Measurements from ENCODE around the gene UBE2L6. TPM values are rescaled to one million over a fixed set of nuclear protein-coding genes. Genes with fewer than 3 reads are reported as not detected.
"Not testable (repeated sequence)": the region's sequence is repeated elsewhere in the genome, so short reads cannot be mapped to it uniquely, and the experiment has no call there.

The UBE2L6 gene
- total RNA-seq, 1 experiment from 2014 or later = 38.8 TPM

DNA sequence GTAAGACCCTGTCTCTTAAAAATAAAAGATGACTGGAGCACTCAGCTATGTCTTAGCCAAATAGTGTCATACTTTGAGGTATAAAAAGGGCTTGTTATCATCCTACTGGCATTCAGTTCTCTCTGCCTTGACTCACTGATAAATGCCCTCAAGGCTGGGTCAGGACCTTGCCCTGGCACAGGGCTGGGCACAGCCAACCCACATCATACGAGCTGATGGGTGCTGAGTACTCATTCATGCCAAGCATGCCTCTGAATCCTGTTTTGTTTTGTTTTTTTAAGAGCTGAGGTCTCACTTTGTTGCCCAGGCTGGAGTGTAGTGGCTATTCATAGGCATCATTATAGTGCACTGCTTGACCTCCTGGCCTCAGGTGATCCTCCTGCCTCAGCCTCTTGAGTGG, 28.1 kb downstream of the UBE2L6 start (continued):
- TF ChIP-seq, protein P1, sequence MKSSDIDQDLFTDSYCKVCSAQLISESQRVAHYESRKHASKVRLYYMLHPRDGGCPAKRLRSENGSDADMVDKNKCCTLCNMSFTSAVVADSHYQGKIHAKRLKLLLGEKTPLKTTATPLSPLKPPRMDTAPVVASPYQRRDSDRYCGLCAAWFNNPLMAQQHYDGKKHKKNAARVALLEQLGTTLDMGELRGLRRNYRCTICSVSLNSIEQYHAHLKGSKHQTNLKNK (CRISPR knock-in tag; IDR thresholded peaks at IDR 0.05) = no peak
- TF ChIP-seq, protein P2, sequence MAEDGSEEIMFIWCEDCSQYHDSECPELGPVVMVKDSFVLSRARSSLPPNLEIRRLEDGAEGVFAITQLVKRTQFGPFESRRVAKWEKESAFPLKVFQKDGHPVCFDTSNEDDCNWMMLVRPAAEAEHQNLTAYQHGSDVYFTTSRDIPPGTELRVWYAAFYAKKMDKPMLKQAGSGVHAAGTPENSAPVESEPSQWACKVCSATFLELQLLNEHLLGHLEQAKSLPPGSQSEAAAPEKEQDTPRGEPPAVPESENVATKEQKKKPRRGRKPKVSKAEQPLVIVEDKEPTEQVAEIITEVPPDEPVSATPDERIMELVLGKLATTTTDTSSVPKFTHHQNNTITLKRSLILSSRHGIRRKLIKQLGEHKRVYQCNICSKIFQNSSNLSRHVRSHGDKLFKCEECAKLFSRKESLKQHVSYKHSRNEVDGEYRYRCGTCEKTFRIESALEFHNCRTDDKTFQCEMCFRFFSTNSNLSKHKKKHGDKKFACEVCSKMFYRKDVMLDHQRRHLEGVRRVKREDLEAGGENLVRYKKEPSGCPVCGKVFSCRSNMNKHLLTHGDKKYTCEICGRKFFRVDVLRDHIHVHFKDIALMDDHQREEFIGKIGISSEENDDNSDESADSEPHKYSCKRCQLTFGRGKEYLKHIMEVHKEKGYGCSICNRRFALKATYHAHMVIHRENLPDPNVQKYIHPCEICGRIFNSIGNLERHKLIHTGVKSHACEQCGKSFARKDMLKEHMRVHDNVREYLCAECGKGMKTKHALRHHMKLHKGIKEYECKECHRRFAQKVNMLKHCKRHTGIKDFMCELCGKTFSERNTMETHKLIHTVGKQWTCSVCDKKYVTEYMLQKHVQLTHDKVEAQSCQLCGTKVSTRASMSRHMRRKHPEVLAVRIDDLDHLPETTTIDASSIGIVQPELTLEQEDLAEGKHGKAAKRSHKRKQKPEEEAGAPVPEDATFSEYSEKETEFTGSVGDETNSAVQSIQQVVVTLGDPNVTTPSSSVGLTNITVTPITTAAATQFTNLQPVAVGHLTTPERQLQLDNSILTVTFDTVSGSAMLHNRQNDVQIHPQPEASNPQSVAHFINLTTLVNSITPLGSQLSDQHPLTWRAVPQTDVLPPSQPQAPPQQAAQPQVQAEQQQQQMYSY (CRISPR knock-in tag; IDR thresholded peaks at IDR 0.05) = no peak
- TF ChIP-seq ZNF671 (CRISPR knock-in tag; IDR thresholded peaks at IDR 0.05) = no peak

DNA sequence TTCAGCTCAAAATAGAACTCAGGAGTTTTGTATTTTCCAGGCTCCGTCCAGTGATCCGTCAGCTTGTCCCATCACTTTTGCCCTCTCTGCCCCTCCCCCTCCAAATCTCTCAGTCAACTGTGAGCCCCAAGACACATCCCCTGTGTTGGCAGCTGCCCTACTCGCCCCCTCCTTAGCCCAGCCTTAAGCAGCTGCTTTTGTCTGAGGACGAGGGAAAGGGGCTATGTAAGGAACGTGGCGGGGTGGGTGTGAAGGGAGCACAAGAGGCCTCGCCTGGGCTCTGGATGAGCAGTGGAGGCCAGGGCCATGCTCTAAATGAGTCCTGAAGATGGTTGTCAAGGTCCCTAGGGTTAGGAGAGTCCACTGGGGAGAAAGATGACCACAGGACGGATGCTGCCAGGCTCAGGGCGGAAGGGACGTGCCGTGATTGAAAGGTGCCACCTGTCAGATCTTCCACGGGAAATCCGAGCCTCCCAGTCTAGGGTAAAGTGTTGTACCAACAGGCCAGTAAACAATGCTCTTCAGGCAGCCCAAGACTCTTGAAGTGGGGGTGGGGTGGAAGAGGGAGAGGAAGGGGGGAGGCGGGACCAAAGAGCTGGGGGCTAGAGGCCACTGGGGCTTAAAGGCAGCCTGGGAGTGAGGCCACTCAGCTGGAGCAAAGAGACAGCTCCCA, 30.4 kb downstream of the UBE2L6 start, which contains the start of gene SMTNL1:
Gene SMTNL1 (plus strand): TSS at position 649 of the 673 bp plus-strand sequence. CDS start 5,048 bp downstream, outside the sequence.
- Mint-ChIP-seq H3K9me3 (no peaks in the 10 kb centered on the region), H3K36me3 (no peaks in the 10 kb centered on the region), H3K4me3 (no peak within 1 kb of the TSS), H3K27ac (peak within 1 kb of the TSS; percentile 60), H3K4me1 (peaks cover 15% of the 10 kb centered on the region), H3K27me3 (ENCODE audit: low read depth) (peaks cover 12% of the 10 kb centered on the region)
- POLR2A ChIA-PET = no interaction called here
- CTCF ChIA-PET = interaction anchor here (0.7 to 3.2 kb wide), 4 partner anchors 43 to 108 kb away, joined by 3 to 14 read pairs (median 4); no protein-coding TSS in a partner anchor
- TF ChIP-seq GRHL2 (CRISPR knock-in tag; IDR thresholded peaks at IDR 0.05; ENCODE audit: insufficient replicate concordance, severe bottlenecking) = no peak
- ATAC-seq (peak; percentile 68), DNase-seq (ENCODE audit: low spot score) (no peak)

DNA sequence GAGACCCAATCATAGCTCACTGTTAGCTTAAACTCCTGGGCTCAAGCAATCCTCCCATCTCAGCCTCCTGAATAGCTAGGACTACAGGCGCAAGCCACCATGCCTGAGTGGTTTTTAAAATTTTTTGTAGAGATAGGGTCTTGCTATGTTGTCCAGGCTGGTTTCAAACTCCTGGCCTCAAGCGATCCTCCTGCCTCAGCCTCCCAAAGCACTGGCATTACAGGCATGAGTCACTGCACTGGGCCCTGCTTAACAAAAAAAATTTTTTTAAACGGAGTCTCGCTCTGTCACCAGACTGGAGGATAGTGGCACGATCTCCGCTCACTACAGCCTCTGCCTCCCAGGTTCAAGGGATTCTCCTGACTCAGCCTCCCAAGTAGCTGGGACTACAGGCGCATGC, 33.0 kb downstream of the UBE2L6 start:
- 0 out of 2 replicates have a peak, but pooled peaks have one; percentile 21 for TF ChIP-seq ZNF121 (CRISPR knock-in tag; IDR thresholded peaks at IDR 0.05)
- Mint-ChIP-seq H3K4me1 (peaks cover 26% of the 10 kb centered on the region), H3K27me3 (ENCODE audit: low read depth) (peaks cover 12% of the 10 kb centered on the region)
- ATAC-seq; H3K4me3 Mint-ChIP-seq; H3K27ac Mint-ChIP-seq; DNase-seq (ENCODE audit: low spot score); H3K9me3 Mint-ChIP-seq; H3K36me3 Mint-ChIP-seq: not testable (repeated sequence)
- ChIA-PET POLR2A (interaction anchor here (0.7 kb wide), 1 partner anchor 32 kb away, joined by 3 read pairs; no protein-coding TSS in a partner anchor), CTCF (interaction anchor here (0.6 to 2.0 kb wide), 5 partner anchors 41 to 189 kb away, joined by 4 to 9 read pairs (median 5); no protein-coding TSS in a partner anchor)

DNA sequence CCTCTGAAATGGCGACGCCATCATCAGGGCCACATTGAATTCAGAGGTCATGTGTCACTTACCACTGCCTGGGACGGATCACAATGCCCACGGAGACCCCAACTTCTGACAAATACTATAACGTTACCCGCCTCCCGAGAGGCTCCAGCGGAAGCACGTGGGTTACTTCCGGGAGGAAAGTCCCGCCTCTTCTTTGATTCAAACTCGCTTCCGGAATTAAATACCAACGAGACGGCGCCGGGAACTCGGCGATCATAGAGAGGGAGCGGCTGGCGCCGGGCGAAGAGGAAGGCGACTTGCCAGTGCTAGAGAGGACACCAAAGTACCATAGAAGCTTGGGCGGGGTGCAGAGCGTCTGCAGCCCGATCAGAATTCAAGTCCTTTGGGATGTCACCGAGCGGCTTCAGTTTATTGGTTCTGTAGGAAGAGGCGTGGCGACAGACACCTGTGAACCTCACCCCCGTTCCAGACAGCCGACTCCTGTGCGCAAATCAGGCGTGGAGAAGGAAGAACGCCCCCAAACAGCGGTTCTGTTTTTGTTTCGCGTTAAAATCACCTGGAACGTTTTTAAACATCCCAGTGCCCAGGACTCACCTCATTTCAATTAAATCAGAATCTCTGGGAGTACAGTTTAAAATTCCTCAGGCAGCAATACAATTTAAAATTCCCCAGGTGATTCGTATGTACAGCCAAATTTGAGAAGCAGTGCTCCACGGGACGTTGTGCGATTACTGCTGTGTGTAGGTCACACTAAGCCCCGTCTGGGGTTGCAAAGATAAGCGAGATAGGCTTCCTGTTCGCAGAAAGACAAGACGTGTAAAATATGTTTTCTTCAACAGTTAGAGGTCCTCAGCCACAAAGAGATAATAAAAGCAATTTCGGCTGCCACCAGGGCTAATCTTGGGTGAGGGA, 36.6 kb downstream of the UBE2L6 start, which contains the start of gene TIMM10:
Gene TIMM10 (minus strand): TSS at position 159 of the 912 bp plus-strand sequence. CDS start 565 bp downstream, outside the sequence.
- Mint-ChIP-seq H3K27me3 (ENCODE audit: low read depth) (peaks cover 9% of the 10 kb centered on the region), H3K4me3 (peak within 1 kb of the TSS; percentile 96), H3K36me3 (peaks cover 8% of the 10 kb centered on the region), H3K9me3 (no peaks in the 10 kb centered on the region), H3K4me1 (peaks cover 18% of the 10 kb centered on the region), H3K27ac (peak within 1 kb of the TSS; percentile 98)
- ATAC-seq (peak; percentile 98), DNase-seq (ENCODE audit: low spot score) (peak; percentile 94)
- ChIA-PET CTCF (interaction anchor here (1.0 to 6.8 kb wide), 9 partner anchors 13 to 191 kb away, joined by 3 to 260 read pairs (median 4); partner anchors contain the start of gene SLC43A1), POLR2A (interaction anchor here (0.6 to 1.8 kb wide), 5 partner anchors 37 to 290 kb away, joined by 3 to 6 read pairs (median 4); no protein-coding TSS in a partner anchor)
- TF ChIP-seq KAT7 (CRISPR knock-in tag; IDR thresholded peaks at IDR 0.05; ENCODE audit: borderline replicate concordance) = 0 out of 2 replicates have a peak, but pooled peaks have one; percentile 10
- TF ChIP-seq ETV6 (CRISPR knock-in tag; IDR thresholded peaks at IDR 0.05) = peak; percentile 45; the same call in 1 of the 2 replicates
- TF ChIP-seq, protein P3, sequence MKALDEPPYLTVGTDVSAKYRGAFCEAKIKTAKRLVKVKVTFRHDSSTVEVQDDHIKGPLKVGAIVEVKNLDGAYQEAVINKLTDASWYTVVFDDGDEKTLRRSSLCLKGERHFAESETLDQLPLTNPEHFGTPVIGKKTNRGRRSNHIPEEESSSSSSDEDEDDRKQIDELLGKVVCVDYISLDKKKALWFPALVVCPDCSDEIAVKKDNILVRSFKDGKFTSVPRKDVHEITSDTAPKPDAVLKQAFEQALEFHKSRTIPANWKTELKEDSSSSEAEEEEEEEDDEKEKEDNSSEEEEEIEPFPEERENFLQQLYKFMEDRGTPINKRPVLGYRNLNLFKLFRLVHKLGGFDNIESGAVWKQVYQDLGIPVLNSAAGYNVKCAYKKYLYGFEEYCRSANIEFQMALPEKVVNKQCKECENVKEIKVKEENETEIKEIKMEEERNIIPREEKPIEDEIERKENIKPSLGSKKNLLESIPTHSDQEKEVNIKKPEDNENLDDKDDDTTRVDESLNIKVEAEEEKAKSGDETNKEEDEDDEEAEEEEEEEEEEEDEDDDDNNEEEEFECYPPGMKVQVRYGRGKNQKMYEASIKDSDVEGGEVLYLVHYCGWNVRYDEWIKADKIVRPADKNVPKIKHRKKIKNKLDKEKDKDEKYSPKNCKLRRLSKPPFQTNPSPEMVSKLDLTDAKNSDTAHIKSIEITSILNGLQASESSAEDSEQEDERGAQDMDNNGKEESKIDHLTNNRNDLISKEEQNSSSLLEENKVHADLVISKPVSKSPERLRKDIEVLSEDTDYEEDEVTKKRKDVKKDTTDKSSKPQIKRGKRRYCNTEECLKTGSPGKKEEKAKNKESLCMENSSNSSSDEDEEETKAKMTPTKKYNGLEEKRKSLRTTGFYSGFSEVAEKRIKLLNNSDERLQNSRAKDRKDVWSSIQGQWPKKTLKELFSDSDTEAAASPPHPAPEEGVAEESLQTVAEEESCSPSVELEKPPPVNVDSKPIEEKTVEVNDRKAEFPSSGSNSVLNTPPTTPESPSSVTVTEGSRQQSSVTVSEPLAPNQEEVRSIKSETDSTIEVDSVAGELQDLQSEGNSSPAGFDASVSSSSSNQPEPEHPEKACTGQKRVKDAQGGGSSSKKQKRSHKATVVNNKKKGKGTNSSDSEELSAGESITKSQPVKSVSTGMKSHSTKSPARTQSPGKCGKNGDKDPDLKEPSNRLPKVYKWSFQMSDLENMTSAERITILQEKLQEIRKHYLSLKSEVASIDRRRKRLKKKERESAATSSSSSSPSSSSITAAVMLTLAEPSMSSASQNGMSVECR (CRISPR knock-in tag; IDR thresholded peaks at IDR 0.05; ENCODE audit: borderline replicate concordance) = peak; percentile 65; the same call in 1 of the 2 replicates
- TF ChIP-seq MYBL2 (CRISPR knock-in tag; IDR thresholded peaks at IDR 0.05) = peak; percentile 94
- TF ChIP-seq, protein P4, sequence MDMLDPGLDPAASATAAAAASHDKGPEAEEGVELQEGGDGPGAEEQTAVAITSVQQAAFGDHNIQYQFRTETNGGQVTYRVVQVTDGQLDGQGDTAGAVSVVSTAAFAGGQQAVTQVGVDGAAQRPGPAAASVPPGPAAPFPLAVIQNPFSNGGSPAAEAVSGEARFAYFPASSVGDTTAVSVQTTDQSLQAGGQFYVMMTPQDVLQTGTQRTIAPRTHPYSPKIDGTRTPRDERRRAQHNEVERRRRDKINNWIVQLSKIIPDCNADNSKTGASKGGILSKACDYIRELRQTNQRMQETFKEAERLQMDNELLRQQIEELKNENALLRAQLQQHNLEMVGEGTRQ (CRISPR knock-in tag; IDR thresholded peaks at IDR 0.05) = peak; percentile 78
- TF ChIP-seq, protein P5, sequence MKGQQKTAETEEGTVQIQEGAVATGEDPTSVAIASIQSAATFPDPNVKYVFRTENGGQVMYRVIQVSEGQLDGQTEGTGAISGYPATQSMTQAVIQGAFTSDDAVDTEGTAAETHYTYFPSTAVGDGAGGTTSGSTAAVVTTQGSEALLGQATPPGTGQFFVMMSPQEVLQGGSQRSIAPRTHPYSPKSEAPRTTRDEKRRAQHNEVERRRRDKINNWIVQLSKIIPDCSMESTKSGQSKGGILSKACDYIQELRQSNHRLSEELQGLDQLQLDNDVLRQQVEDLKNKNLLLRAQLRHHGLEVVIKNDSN (CRISPR knock-in tag; IDR thresholded peaks at IDR 0.05) = peak; percentile 80
- TF ChIP-seq ZBTB21 (CRISPR knock-in tag; IDR thresholded peaks at IDR 0.05; ENCODE audit: borderline replicate concordance) = no peak
- no peak for TF ChIP-seq GRHL2 (CRISPR knock-in tag; IDR thresholded peaks at IDR 0.05; ENCODE audit: insufficient replicate concordance, severe bottlenecking)
- TF ChIP-seq SP1 (CRISPR knock-in tag; conservative IDR thresholded peaks at IDR 0.05) = peak; percentile 59
- TF ChIP-seq NFE2L1 (CRISPR knock-in tag; IDR thresholded peaks at IDR 0.05) = no peak
- TF ChIP-seq SMAD3 (CRISPR knock-in tag; IDR thresholded peaks at IDR 0.05; ENCODE audit: borderline replicate concordance) = no peak
- TF ChIP-seq GABPB1 (CRISPR knock-in tag; IDR thresholded peaks at IDR 0.05) = peak; percentile 76
